Putamen (tissue), 1 donor: ENCODE results near the gene ADAMTS15.
A peak's percentile ranks its signal among the peaks of the same experiment; 100 is the strongest.
"Not testable (repeated sequence)": the region's sequence is repeated elsewhere in the genome, so short reads cannot be mapped to it uniquely, and the experiment has no call there.

Source experiments
- DNase-seq: peaks from one replicate; pipeline ENCODE4 v3.0.0-alpha.2; 2016; ENCODE audit warnings: low spot score

Gene ADAMTS15

GRCh38 chr11:130437848-130438247 is 10.6 kb upstream of the ADAMTS15 start:
- DNase-seq = no peak

DNA sequence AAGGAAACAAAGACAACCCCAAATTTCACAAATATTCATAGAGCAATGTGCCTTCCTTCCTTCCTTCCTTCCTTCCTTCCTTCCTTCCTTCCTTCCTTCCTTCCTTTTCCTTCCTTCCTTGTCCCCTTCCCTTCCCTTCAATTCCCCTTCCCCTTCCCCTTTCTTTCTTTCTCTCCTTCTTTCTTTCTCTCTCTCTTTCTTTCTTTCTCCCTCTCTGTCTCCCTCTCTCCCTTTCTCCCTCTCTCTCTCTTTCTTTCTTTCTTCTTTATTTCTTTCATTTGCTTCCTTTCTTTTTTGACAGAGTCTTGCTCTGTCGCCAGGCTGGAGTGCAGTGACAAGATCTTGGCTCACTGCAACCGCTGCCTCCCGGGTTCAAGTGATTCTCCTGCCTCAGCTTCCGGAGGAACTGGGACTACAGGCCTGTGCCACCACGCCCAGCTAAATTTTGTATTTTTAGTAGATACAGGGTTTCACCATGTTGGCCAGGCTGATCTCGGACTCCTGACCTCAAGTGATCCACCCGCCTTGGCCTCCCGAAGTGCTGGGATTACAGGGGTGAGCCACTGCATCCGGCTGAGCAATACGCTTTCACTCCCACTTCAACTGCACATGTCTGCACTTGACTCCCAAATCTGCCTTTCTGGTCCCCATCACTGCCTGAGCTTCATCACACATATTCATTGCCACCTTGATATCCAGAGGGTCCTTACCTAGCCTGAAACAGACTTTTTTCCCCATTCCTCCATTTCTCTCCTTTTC is 9.9 kb upstream of the ADAMTS15 start:
- DNase-seq = not testable (repeated sequence)

DNA sequence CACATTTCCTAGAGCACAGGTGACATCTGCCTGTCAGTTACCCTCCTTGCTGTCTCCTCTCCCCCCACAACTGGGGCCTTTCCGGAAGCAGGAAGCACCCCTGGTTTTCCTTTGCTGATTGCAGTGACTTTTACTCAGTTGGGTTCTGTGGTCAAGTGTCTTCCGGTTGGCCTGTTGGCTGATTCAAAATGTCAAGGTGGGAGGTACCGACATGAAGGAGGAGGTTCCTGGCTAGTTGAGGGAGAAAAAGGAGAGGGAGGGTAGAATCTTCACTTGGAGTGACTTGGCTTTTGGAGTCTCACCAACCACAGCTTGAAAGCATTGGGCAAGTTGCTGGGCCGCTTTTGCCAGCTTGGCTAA is 9.3 kb upstream of the ADAMTS15 start:
- no peak for DNase-seq

GRCh38 chr11:130439876-130440275 is 8.6 kb upstream of the ADAMTS15 start:
- DNase-seq = no peak

- no peak for DNase-seq
These were observed 6.7 kb upstream of the ADAMTS15 start for GRCh38 chr11:130441719-130442118.

DNA sequence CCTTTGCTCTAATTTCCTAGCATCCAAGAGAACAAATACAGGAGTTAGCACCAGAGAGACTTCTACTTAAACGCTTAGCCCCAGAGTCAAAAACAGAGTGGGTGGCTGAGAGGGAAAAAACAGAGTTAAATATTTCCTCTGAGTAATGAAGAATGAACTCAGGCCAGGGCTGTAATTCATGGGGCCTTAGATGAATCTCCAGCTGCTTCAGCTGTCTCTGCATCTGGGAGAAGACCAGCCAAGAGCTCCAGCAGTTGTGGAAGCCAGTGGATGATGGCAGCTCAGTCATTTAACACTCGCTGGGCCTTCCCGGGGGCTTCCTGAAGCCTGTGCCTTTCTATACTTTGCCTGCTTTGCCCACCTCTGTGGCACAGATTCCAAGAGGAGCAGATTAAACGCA is 5.7 kb upstream of the ADAMTS15 start:
- DNase-seq = no peak

DNA sequence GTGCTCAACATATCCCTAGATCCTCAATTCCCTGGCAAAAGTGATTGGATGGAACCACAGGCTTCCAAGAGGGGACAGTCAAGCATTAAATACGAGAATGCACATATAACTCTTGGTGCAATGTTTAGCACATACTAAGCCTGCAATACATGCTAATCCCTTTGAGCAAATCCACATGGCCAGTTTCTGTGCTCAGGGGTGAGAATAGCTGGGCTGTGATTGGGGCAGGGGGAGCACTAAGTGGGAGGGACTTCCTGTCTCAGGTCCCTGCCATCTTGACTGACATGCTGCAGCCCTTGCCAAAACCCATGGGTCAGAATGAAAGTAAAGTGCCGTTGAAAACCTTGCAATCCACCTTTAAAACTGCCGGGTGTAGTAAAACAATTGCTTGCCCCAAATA is 2.7 kb upstream of the ADAMTS15 start:
- DNase-seq = no peak

- DNase-seq = no peak
These were observed 418 bp upstream of the ADAMTS15 start for GRCh38 chr11:130448039-130448415.

DNA sequence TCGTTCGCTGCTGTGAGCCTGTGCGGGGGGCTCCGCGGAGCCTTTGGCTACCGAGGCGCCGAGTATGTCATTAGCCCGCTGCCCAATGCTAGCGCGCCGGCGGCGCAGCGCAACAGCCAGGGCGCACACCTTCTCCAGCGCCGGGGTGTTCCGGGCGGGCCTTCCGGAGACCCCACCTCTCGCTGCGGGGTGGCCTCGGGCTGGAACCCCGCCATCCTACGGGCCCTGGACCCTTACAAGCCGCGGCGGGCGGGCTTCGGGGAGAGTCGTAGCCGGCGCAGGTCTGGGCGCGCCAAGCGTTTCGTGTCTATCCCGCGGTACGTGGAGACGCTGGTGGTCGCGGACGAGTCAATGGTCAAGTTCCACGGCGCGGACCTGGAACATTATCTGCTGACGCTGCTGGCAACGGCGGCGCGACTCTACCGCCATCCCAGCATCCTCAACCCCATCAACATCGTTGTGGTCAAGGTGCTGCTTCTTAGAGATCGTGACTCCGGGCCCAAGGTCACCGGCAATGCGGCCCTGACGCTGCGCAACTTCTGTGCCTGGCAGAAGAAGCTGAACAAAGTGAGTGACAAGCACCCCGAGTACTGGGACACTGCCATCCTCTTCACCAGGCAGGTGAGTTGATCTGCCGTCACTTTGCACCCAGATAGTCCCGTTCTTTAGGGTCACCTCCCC is 1.0 kb downstream of the ADAMTS15 start:
- DNase-seq = no peak

- DNase-seq = no peak
These were observed 1.7 kb downstream of the ADAMTS15 start for GRCh38 chr11:130449996-130450769.

GRCh38 chr11:130451231-130452019 is 3.0 kb downstream of the ADAMTS15 start:
- DNase-seq = no peak

DNA sequence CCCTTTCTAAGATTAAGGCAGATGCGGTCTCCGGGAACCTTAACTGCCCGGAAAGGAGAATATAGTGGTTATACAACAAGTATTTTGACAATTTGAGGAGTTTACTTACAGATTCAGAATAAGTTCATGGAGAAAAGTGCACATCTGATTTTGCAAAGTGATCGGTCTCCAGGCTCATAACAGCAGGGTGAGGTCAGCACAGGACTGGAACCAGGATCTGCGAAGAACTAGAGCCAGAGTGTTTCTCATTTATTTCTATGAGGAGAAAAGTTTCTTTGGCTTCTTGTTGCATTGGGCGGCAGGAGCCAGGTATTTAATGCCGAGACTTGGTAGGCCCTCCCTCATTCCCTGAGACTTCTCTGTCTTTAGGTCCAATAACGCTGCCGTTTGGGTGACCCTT is 3.7 kb downstream of the ADAMTS15 start:
- no peak for DNase-seq

GRCh38 chr11:130452940-130453339 is 4.5 kb downstream of the ADAMTS15 start:
- DNase-seq = no peak

- peak; percentile 23 for DNase-seq
These were observed 6.2 kb downstream of the ADAMTS15 start for GRCh38 chr11:130454491-130455252.

DNA sequence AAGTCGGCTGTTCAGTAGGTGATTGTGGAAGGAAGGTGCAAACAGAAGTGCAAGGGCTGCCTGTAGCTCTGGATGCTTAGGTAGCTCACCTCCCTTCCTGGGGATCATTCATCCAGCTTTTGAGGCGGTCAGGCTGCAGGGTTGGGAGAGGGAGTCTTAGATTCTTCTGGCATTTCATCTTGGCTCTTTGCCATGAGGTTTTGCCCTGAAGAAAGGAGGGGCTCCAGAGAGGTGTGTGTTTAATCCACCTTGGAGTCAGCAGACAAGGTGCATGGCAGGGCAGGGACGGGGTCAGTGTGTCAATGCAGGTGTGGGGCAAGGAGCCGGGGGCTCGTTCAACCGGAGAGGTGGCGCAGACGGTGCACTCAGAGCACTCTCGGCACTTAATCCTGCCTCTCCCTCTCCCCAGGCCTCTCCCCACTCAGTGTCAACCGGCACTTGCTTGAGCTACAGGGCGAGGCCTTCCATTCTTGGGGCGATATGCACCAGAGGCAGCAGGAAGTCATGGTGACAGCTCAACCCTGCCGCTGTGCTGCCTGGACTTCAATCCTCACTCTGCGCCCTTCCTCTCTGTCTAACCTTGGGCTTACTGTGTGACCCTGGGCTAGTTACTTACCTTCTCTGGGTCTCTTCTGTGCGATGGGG is 7.2 kb downstream of the ADAMTS15 start:
- no peak for DNase-seq

- DNase-seq = no peak
These were observed 7.8 kb downstream of the ADAMTS15 start for GRCh38 chr11:130456286-130456685.

DNA sequence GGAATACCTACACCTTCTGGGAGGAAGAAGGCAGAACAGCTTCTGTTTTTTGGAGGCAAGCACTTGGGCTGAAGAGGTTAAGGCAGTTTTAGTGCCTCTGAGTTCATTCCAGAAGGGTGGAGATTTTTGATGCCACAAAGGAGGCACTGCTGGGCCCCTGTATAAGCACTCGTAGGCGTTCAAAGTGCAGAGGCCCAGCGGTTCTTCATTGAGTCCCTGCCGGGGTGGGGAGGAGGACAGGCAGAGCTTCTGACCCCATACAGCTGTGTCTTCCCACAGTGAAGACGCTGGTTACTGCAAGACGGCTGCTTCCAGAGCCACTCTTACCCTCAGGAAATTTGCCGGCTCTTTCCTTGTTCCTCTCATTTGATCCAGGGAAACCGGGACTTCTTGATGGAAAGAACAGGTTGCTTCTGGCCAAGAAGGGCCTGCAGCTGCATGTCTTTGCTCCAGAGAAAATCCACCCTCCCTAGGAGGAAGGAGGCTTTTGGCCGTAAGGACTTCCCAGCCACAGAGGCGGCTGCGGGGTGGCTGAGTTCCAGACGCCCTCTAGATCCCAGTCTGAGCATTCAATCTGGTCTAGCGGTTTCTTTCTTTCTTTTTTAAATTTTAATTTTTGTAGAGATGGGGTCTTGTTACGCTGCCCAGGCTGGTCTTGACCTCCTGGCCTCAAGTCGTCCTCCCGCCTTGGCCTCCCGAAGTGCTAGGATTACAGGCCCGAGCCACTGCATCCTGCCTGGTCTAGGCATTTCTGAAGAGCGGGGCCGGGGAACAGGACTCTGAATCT is 9.4 kb downstream of the ADAMTS15 start:
- no peak for DNase-seq

GRCh38 chr11:130458410-130458729 is 9.9 kb downstream of the ADAMTS15 start:
- DNase-seq = peak; percentile 21

DNA sequence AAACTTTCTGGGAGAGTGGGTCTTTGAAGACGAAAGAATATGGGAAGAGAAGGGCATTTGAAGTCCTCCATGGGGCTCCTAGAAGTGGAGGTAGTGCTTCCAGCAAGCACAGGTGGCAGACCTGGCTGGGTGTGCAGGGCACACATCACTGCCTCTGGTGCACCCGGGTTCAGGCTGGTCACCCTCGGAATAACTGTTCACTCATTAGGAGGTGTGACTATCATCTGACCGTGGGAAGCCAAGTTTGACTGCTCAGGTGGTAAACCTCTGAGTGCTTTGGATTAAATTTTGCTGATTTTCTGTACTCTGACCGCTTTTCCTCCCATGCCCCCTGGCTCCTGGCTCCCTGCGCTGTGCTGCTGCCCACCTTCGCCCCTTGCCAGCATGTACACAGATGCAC is 11.1 kb downstream of the ADAMTS15 start:
- DNase-seq = no peak
